DND-41 (cell line): ENCODE data around the gene USP10.

Source experiments
- ATAC-seq: fragments of 200-7000 bp; cut with Tn5 transposase; 3 replicates; pipeline ENCODE4 v1.9.1; 2021; ENCODE audit warnings: low read depth; ENCODE audit not compliant: insufficient read depth
- DNase-seq: peaks from one replicate; pipeline ENCODE4 v3.0.0-alpha.2; 2020
- H2AFZ ChIP-seq: 2 replicates; pipeline ENCODE4 v1.6.0; 2012; ENCODE audit warnings: low read depth, low read length
- H3K27ac ChIP-seq: 2 replicates; pipeline ENCODE4 v1.5.1; 2012; ENCODE audit warnings: low read length, inconsistent platforms
- H3K27me3 ChIP-seq: fragments of 200-600 bp; sonication (generic); 2 replicates; pipeline ENCODE4 v1.6.0; 2012; ENCODE audit warnings: low read length, mild to moderate bottlenecking, inconsistent platforms; ENCODE audit not compliant: insufficient read depth, poor library complexity
- H3K36me3 ChIP-seq: 2 replicates; pipeline ENCODE4 v1.5.1; 2012; ENCODE audit warnings: low read length, inconsistent platforms; ENCODE audit not compliant: insufficient read depth
- H3K4me1 ChIP-seq: 2 replicates; pipeline ENCODE4 v1.5.1; 2012; ENCODE audit warnings: mild to moderate bottlenecking, low read length; ENCODE audit not compliant: insufficient read depth
- H3K4me2 ChIP-seq: 2 replicates; pipeline ENCODE4 v1.6.0; 2012; ENCODE audit warnings: mild to moderate bottlenecking, moderate library complexity, low read length, inconsistent platforms; ENCODE audit not compliant: insufficient read depth
- H3K4me3 ChIP-seq, 2 experiments: fragments of 200-600 bp in 1 of 2; shearing (Covaris generic) in 1 of 2; 2 replicates each; pipeline ENCODE4 v1.5.1; 2012 to 2016; ENCODE audit warnings: inconsistent platforms in 2 of 2, low read length in 2 of 2, mild to moderate bottlenecking in 2 of 2, low read depth in 1 of 2, moderate library complexity in 1 of 2
- H3K79me2 ChIP-seq: 2 replicates; pipeline ENCODE4 v1.6.0; 2012; ENCODE audit warnings: low read length, inconsistent platforms; ENCODE audit not compliant: insufficient read depth
- H3K9ac ChIP-seq: 2 replicates; pipeline ENCODE4 v1.6.0; 2012; ENCODE audit warnings: low read depth, mild to moderate bottlenecking, inconsistent platforms, low read length, moderate library complexity
- H3K9me3 ChIP-seq: 2 replicates; pipeline ENCODE4 v1.5.1; 2012; ENCODE audit warnings: low read length, moderate library complexity, mild to moderate bottlenecking, inconsistent platforms; ENCODE audit not compliant: insufficient read depth, severe bottlenecking
- H4K20me1 ChIP-seq: 2 replicates; pipeline ENCODE4 v1.6.0; 2012; ENCODE audit warnings: low read length; ENCODE audit not compliant: insufficient read depth
- CTCF ChIP-seq: IDR thresholded peaks from 2 replicates; pipeline ENCODE4 v1.5.1; 2012; ENCODE audit warnings: borderline replicate concordance, low read length, moderate library complexity, mild to moderate bottlenecking; ENCODE audit not compliant: poor library complexity, severe bottlenecking; ENCODE audit errors: extremely low read depth
- EZH2 ChIP-seq: IDR thresholded peaks from 3 replicates; pipeline ENCODE4 v1.6.1; 2012; ENCODE audit warnings: borderline replicate concordance, low read depth, mild to moderate bottlenecking, moderate library complexity, low read length, inconsistent platforms; ENCODE audit not compliant: severe bottlenecking

Gene USP10

GRCh38 chr16:84780063-84780462 lies 80.3 kb downstream of the USP10 start:
- no peak for DNase-seq
- H3K9ac ChIP-seq, result no peak overlapping the region

GRCh38 chr16:84780544-84781376 lies 81.0 kb downstream of the USP10 start:
- H3K36me3 ChIP-seq, result peaks cover 42% of the 10 kb centered on the region
- no peak overlapping the region for H2AFZ ChIP-seq
- H3K4me3 ChIP-seq, result no peak overlapping the region
- H3K27ac ChIP-seq, result no peak overlapping the region
- no peaks in the 10 kb centered on the region for H3K4me1 ChIP-seq
- H3K27me3 ChIP-seq, result no peaks in the 10 kb centered on the region
- TF ChIP-seq CTCF (no peak), EZH2 (no peak)
- H3K9me3 ChIP-seq, result no peaks in the 10 kb centered on the region
- no peak for ATAC-seq
- H3K4me2 ChIP-seq, result no peak overlapping the region
- H4K20me1 ChIP-seq, result peaks cover 3% of the 10 kb centered on the region; the same call in 1 of the 2 replicates
- H3K79me2 ChIP-seq, result no peaks in the 10 kb centered on the region
- no peak overlapping the region for H3K9ac ChIP-seq
- DNase-seq, result no peak

More at GRCh38 chr16:84780063-84780462, 80.3 kb downstream of the USP10 start:
- Histone ChIP-seq H4K20me1 (peaks cover 3% of the 10 kb centered on the region; the same call in 1 of the 2 replicates), H3K4me1 (no peaks in the 10 kb centered on the region), H3K4me2 (no peak overlapping the region), H3K9me3 (no peaks in the 10 kb centered on the region), H3K27ac (no peak overlapping the region), H2AFZ (no peak overlapping the region), H3K79me2 (no peaks in the 10 kb centered on the region), H3K27me3 (no peaks in the 10 kb centered on the region), H3K36me3 (peaks cover 49% of the 10 kb centered on the region), H3K4me3 (no peak overlapping the region)
- no peak for TF ChIP-seq EZH2
- no peak for TF ChIP-seq CTCF
- ATAC-seq, result no peak

GRCh38 chr16:84782846-84783245 lies 83.0 kb downstream of the USP10 start:
- H3K79me2 ChIP-seq, result no peaks in the 10 kb centered on the region
- no peaks in the 10 kb centered on the region for H3K4me1 ChIP-seq
- no peak overlapping the region for H3K9ac ChIP-seq
- no peaks in the 10 kb centered on the region for H3K27me3 ChIP-seq
- no peak overlapping the region for H3K27ac ChIP-seq
- no peaks in the 10 kb centered on the region for H3K9me3 ChIP-seq
- no peak overlapping the region for H3K4me3 ChIP-seq
- ATAC-seq (no peak), DNase-seq (no peak)
- H4K20me1 ChIP-seq, result no peaks in the 10 kb centered on the region; the same call in 1 of the 2 replicates
- no peak overlapping the region for H3K4me2 ChIP-seq
- peaks cover 21% of the 10 kb centered on the region for H3K36me3 ChIP-seq
- no peak overlapping the region for H2AFZ ChIP-seq
- TF ChIP-seq EZH2, result no peak
- no peak for TF ChIP-seq CTCF
